Neural cell (in vitro differentiated cells): ENCODE measurements around the gene USP49. TPM values are rescaled to one million over a fixed set of nuclear protein-coding genes. Genes with fewer than 3 reads are reported as not detected.

Experiments
- H2AFZ ChIP-seq: fragments of 200-600, 300-800 bp; sonication (generic), shearing (Covaris generic); 2 replicates; pipeline ENCODE4 v1.6.0; 2014; ENCODE audit warnings: low read depth, mild to moderate bottlenecking, antibody characterized with exemption, low read length, moderate library complexity
- H3F3A ChIP-seq: fragments of 200-600 bp; shearing (Covaris generic); 2 replicates; pipeline ENCODE4 v1.6.1; 2016; ENCODE audit warnings: mild to moderate bottlenecking, moderate library complexity, mixed read lengths, antibody characterized with exemption, low read length; ENCODE audit not compliant: insufficient read depth, poor library complexity, severe bottlenecking
- H3K27ac ChIP-seq: fragments of 200-600, 300-800 bp; sonication (generic), shearing (Covaris generic); 2 replicates; pipeline ENCODE4 v1.5.1; 2014; ENCODE audit warnings: mild to moderate bottlenecking, low read length, moderate library complexity
- H3K27me3 ChIP-seq: fragments of 300-800, 200-600 bp; sonication (generic), shearing (Covaris generic); 2 replicates; pipeline ENCODE4 v1.6.0; 2014; ENCODE audit warnings: mild to moderate bottlenecking, low read depth, low read length, moderate library complexity; ENCODE audit not compliant: insufficient read depth
- H3K36me3 ChIP-seq: fragments of 300-800, 200-600 bp; sonication (generic), shearing (Covaris generic); 2 replicates; pipeline ENCODE4 v1.5.1; 2014; ENCODE audit warnings: mild to moderate bottlenecking, antibody characterized with exemption, low read length, moderate library complexity; ENCODE audit not compliant: insufficient read depth
- H3K4me2 ChIP-seq: fragments of 300-800, 200-600 bp; sonication (generic), shearing (Covaris generic); 2 replicates; pipeline ENCODE4 v1.6.0; 2014; ENCODE audit warnings: mild to moderate bottlenecking, low read length
- H3K4me3 ChIP-seq: fragments of 300-800, 200-600 bp; sonication (generic), shearing (Covaris generic); 2 replicates; pipeline ENCODE4 v1.5.1; 2014; ENCODE audit warnings: mild to moderate bottlenecking, low read length, moderate library complexity
- H3K79me2 ChIP-seq: fragments of 200-600 bp; shearing (Covaris generic); replicated peaks from 2 replicates; pipeline ENCODE4 v1.6.0; 2014; ENCODE audit warnings: mild to moderate bottlenecking, low read length, moderate library complexity; ENCODE audit not compliant: insufficient read depth
- H3K9ac ChIP-seq: fragments of 300-800, 200-600 bp; sonication (generic), shearing (Covaris generic); 2 replicates; pipeline ENCODE4 v1.6.1; 2016; ENCODE audit warnings: mild to moderate bottlenecking, low read length, mixed read lengths
- H3K9me2 ChIP-seq: fragments of 200-600 bp; shearing (Covaris generic); 2 replicates; pipeline ENCODE4 v1.6.1; 2016; ENCODE audit warnings: mild to moderate bottlenecking, low read length, mixed read lengths; ENCODE audit not compliant: insufficient read depth
- H3K9me3 ChIP-seq: fragments of 200-600, 300-800 bp; sonication (generic), shearing (Covaris generic); 2 replicates; pipeline ENCODE4 v1.6.1; 2016; ENCODE audit warnings: mild to moderate bottlenecking, mixed run types, low read length, moderate library complexity, mixed read lengths
- H4K20me1 ChIP-seq: fragments of 200-600 bp; shearing (Covaris generic); 2 replicates; pipeline ENCODE4 v1.6.1; 2016; ENCODE audit warnings: mild to moderate bottlenecking, mixed run types; ENCODE audit not compliant: insufficient read depth
- CTCF ChIP-seq: fragments of 450-650 bp; IDR thresholded peaks from 2 replicates; pipeline ENCODE4 v1.5.1; 2014; ENCODE audit warnings: antibody characterized with exemption, mild to moderate bottlenecking, moderate library complexity; ENCODE audit not compliant: poor library complexity, severe bottlenecking
- EP300 ChIP-seq: fragments of 450-650 bp; conservative IDR thresholded peaks from 2 replicates; pipeline ENCODE4 v1.6.1; 2014; ENCODE audit warnings: antibody characterized with exemption, mild to moderate bottlenecking, moderate library complexity; ENCODE audit not compliant: poor library complexity, severe bottlenecking
- EZH2 ChIP-seq: fragments of 200-600, 300-800 bp; shearing (Covaris generic), sonication (generic); IDR thresholded peaks from 2 replicates; pipeline ENCODE4 v1.6.1; 2014; ENCODE audit warnings: antibody characterized with exemption, low read length, borderline replicate concordance, mild to moderate bottlenecking; ENCODE audit not compliant: insufficient read depth, poor library complexity, severe bottlenecking
- MXI1 ChIP-seq: fragments of 450-650 bp; conservative IDR thresholded peaks from 2 replicates; pipeline ENCODE4 v1.6.1; 2014; ENCODE audit warnings: antibody characterized with exemption, mild to moderate bottlenecking; ENCODE audit not compliant: poor library complexity, severe bottlenecking
- POLR2AphosphoS5 ChIP-seq: IDR thresholded peaks from 2 replicates; pipeline ENCODE4 v1.6.1; 2012
- RAD21 ChIP-seq: fragments of 450-650 bp; conservative IDR thresholded peaks from 2 replicates; pipeline ENCODE4 v1.6.1; 2014; ENCODE audit warnings: antibody characterized with exemption, mild to moderate bottlenecking, moderate library complexity
- REST ChIP-seq: IDR thresholded peaks from 2 replicates; pipeline ENCODE4 v1.6.1; 2012; ENCODE audit warnings: borderline replicate concordance
- SMC3 ChIP-seq: fragments of 450-650 bp; conservative IDR thresholded peaks from 2 replicates; pipeline ENCODE4 v1.6.1; 2014; ENCODE audit warnings: antibody characterized with exemption, mild to moderate bottlenecking, moderate library complexity; ENCODE audit not compliant: poor library complexity
- TAF1 ChIP-seq: IDR thresholded peaks from 2 replicates; pipeline ENCODE4 v1.6.1; 2012; ENCODE audit warnings: low read depth
- polyA plus RNA-seq: library from polyadenylated mRNA; depleted of rRNA; stranded (reverse); fragments of >200 nt; gene quantifications from 2 replicates; pipeline ENCODE4 v1.2.3, GENCODE V29; 2014

Gene USP49
- polyA plus RNA-seq, 1 donor from 2014 or later: 23.5 TPM

- H3K36me3 ChIP-seq: no peaks in the 10 kb centered on the region
- H3K27ac ChIP-seq: no peak within 1 kb of the TSS
- H4K20me1 ChIP-seq: no peaks in the 10 kb centered on the region
- TF ChIP-seq TAF1 (no peak), MXI1 (no peak), CTCF (no peak), EZH2 (no peak), EP300 (no peak), REST (no peak), POLR2AphosphoS5 (no peak), RAD21 (no peak), SMC3 (no peak)
- no peak within 1 kb of the TSS for H3K9ac ChIP-seq
- H3K79me2 ChIP-seq: no peaks in the 10 kb centered on the region
- no peaks in the 10 kb centered on the region for H3K9me2 ChIP-seq
- no peak within 1 kb of the TSS for H3K4me2 ChIP-seq
- H3K9me3 ChIP-seq: no peaks in the 10 kb centered on the region
- no peaks in the 10 kb centered on the region for H3K27me3 ChIP-seq
- no peak within 1 kb of the TSS for H3K4me3 ChIP-seq
- no peak within 1 kb of the TSS for H2AFZ ChIP-seq
- H3F3A ChIP-seq: no peaks in the 10 kb centered on the region
These were observed 147.7 kb downstream of the USP49 start, which contains the start of gene PGC for GRCh38 chr6:41747256-41748101. Gene PGC, minus strand, starts transcription at chr6:41747397. Its CDS starts 63 bp downstream, at chr6:41747334.

GRCh38 chr6:41746107-41746506, 149.1 kb downstream of the USP49 start:
- no peak overlapping the region for H3K27ac ChIP-seq
- no peaks in the 10 kb centered on the region for H4K20me1 ChIP-seq
- H3K9me2 ChIP-seq: no peaks in the 10 kb centered on the region
- no peak overlapping the region for H3K9ac ChIP-seq
- H3K36me3 ChIP-seq: no peaks in the 10 kb centered on the region
- H3K27me3 ChIP-seq: no peaks in the 10 kb centered on the region
- no peak overlapping the region for H3K4me2 ChIP-seq
- H3K9me3 ChIP-seq: no peaks in the 10 kb centered on the region
- no peaks in the 10 kb centered on the region for H3K79me2 ChIP-seq
- no peak overlapping the region for H2AFZ ChIP-seq
- no peaks in the 10 kb centered on the region for H3F3A ChIP-seq
- no peak overlapping the region for H3K4me3 ChIP-seq
- no peak for TF ChIP-seq POLR2AphosphoS5
- TF ChIP-seq EZH2: no peak
- no peak for TF ChIP-seq RAD21
